DND-41 (cell line): ENCODE data around the gene CCDC6.

Source experiments
- ATAC-seq: fragments of 200-7000 bp; cut with Tn5 transposase; 3 replicates; pipeline ENCODE4 v1.9.1; 2021; ENCODE audit warnings: low read depth; ENCODE audit not compliant: insufficient read depth
- DNase-seq: peaks from one replicate; pipeline ENCODE4 v3.0.0-alpha.2; 2020
- H2AFZ ChIP-seq: 2 replicates; pipeline ENCODE4 v1.6.0; 2012; ENCODE audit warnings: low read depth, low read length
- H3K27ac ChIP-seq: 2 replicates; pipeline ENCODE4 v1.5.1; 2012; ENCODE audit warnings: low read length, inconsistent platforms
- H3K27me3 ChIP-seq: fragments of 200-600 bp; sonication (generic); 2 replicates; pipeline ENCODE4 v1.6.0; 2012; ENCODE audit warnings: low read length, mild to moderate bottlenecking, inconsistent platforms; ENCODE audit not compliant: insufficient read depth, poor library complexity
- H3K36me3 ChIP-seq: 2 replicates; pipeline ENCODE4 v1.5.1; 2012; ENCODE audit warnings: low read length, inconsistent platforms; ENCODE audit not compliant: insufficient read depth
- H3K4me1 ChIP-seq: 2 replicates; pipeline ENCODE4 v1.5.1; 2012; ENCODE audit warnings: mild to moderate bottlenecking, low read length; ENCODE audit not compliant: insufficient read depth
- H3K4me2 ChIP-seq: 2 replicates; pipeline ENCODE4 v1.6.0; 2012; ENCODE audit warnings: mild to moderate bottlenecking, moderate library complexity, low read length, inconsistent platforms; ENCODE audit not compliant: insufficient read depth
- H3K4me3 ChIP-seq, 2 experiments: fragments of 200-600 bp in 1 of 2; shearing (Covaris generic) in 1 of 2; 2 replicates each; pipeline ENCODE4 v1.5.1; 2012 to 2016; ENCODE audit warnings: inconsistent platforms in 2 of 2, low read length in 2 of 2, mild to moderate bottlenecking in 2 of 2, low read depth in 1 of 2, moderate library complexity in 1 of 2
- H3K79me2 ChIP-seq: 2 replicates; pipeline ENCODE4 v1.6.0; 2012; ENCODE audit warnings: low read length, inconsistent platforms; ENCODE audit not compliant: insufficient read depth
- H3K9ac ChIP-seq: 2 replicates; pipeline ENCODE4 v1.6.0; 2012; ENCODE audit warnings: low read depth, mild to moderate bottlenecking, inconsistent platforms, low read length, moderate library complexity
- H3K9me3 ChIP-seq: 2 replicates; pipeline ENCODE4 v1.5.1; 2012; ENCODE audit warnings: low read length, moderate library complexity, mild to moderate bottlenecking, inconsistent platforms; ENCODE audit not compliant: insufficient read depth, severe bottlenecking
- H4K20me1 ChIP-seq: 2 replicates; pipeline ENCODE4 v1.6.0; 2012; ENCODE audit warnings: low read length; ENCODE audit not compliant: insufficient read depth
- EZH2 ChIP-seq: IDR thresholded peaks from 3 replicates; pipeline ENCODE4 v1.6.1; 2012; ENCODE audit warnings: borderline replicate concordance, low read depth, mild to moderate bottlenecking, moderate library complexity, low read length, inconsistent platforms; ENCODE audit not compliant: severe bottlenecking
- TF ChIP-seq, protein P1 (sequence below): IDR thresholded peaks from 2 replicates; pipeline ENCODE4 v1.5.1; 2012; ENCODE audit warnings: borderline replicate concordance, low read length, moderate library complexity, mild to moderate bottlenecking; ENCODE audit not compliant: poor library complexity, severe bottlenecking; ENCODE audit errors: extremely low read depth

CCDC6 gene

DNA sequence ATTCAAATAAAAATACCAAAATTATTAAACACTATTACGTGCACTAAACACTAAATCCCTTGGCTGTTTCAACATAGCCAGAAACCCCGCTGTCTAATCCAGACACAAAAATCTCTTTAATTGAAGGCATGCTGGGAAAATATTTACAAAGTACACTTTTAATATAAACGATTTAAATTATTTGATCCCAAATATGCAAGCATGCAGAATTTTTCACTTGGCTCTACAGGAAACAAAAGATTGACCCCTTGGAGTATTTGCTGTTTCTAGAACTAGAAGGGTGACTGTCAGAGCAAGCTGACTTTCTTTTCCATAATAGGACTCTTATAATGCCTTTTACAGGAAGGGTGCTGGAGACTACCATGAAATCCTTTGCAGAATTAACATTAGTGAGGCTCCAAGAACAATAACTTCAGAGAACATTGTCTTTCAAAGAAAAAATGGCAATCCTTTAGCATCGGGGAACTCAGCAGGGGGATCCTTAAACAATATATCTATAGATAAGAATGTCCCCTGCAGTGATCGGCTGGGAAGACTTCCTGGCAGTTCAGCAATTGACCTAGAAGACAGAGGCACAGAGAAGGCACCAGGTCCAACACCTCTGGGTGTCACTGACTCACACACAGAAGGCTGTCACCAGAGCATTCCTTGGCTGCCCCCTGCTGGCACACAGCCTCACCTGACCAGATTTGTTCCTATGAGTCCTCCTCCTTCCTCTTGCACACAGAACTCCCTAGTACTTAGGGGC lies 97.3 kb downstream of the CCDC6 start:
- no peaks in the 10 kb centered on the region for H3K79me2 ChIP-seq
- H2AFZ ChIP-seq = no peak overlapping the region
- no peaks in the 10 kb centered on the region for H4K20me1 ChIP-seq
- no peak overlapping the region for H3K27ac ChIP-seq
- DNase-seq (peak; percentile 68), ATAC-seq (peak; percentile 95)
- TF ChIP-seq, protein P1, sequence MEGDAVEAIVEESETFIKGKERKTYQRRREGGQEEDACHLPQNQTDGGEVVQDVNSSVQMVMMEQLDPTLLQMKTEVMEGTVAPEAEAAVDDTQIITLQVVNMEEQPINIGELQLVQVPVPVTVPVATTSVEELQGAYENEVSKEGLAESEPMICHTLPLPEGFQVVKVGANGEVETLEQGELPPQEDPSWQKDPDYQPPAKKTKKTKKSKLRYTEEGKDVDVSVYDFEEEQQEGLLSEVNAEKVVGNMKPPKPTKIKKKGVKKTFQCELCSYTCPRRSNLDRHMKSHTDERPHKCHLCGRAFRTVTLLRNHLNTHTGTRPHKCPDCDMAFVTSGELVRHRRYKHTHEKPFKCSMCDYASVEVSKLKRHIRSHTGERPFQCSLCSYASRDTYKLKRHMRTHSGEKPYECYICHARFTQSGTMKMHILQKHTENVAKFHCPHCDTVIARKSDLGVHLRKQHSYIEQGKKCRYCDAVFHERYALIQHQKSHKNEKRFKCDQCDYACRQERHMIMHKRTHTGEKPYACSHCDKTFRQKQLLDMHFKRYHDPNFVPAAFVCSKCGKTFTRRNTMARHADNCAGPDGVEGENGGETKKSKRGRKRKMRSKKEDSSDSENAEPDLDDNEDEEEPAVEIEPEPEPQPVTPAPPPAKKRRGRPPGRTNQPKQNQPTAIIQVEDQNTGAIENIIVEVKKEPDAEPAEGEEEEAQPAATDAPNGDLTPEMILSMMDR = peak; percentile 81
- TF ChIP-seq EZH2 = no peak
- H3K4me1 ChIP-seq = no peaks in the 10 kb centered on the region
- H3K9ac ChIP-seq = no peak overlapping the region
- no peaks in the 10 kb centered on the region for H3K27me3 ChIP-seq
- H3K4me2 ChIP-seq = no peak overlapping the region
- no peak overlapping the region for H3K4me3 ChIP-seq
- no peaks in the 10 kb centered on the region for H3K9me3 ChIP-seq
- peaks cover 88% of the 10 kb centered on the region for H3K36me3 ChIP-seq

DNA sequence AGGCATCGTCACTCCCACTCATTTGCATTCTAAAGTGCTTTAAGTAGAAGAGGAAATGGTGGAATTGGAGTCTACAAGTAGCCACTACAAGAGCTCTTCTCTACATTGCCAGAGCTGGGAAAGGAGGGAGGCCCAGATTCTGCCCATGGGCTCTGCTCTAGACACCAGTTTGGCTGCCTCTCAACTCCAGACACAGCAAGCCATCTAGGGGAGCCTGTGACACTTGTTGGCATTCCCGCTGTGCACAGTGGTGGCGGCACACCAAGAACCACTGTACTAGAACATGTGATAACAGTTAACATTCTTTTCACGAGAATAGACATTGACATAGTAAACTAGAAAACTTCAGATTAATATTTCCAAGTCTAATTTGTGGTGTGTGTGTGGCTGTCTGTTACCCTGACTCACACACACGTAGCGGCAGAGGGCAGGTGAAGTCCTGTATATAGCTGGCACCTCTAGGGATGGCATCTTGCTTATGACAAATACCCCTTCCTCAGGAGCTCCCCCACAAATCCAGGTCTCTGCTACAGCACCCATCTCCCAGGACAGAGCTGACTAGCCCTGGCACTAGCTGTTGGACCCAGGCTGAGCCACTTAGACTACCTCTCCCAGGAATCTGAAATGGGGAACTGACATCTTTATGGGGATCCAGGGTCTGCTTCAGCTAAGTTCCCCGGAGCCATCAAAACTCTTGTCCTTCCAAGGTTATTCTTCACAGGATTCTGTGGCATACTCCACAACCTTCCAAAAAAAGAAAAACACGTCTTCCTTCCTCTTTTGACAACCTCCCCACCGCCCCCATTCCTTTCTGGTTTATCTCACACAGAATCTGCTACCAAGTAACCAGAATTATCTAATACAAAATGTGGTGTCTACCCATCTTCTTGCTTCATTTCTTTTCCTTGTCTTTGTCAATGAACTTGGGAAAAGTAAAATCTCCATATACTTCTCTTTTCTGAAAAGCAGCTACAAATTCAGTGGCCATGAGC lies 98.4 kb downstream of the CCDC6 start:
- no peaks in the 10 kb centered on the region for H3K9me3 ChIP-seq
- H3K9ac ChIP-seq = no peak overlapping the region
- H3K27ac ChIP-seq = no peak overlapping the region
- H3K4me1 ChIP-seq = no peaks in the 10 kb centered on the region
- no peak for DNase-seq
- ATAC-seq = no peak
- TF ChIP-seq EZH2 = no peak
- TF ChIP-seq, protein P1 = no peak
- no peaks in the 10 kb centered on the region for H3K27me3 ChIP-seq
- H3K79me2 ChIP-seq = no peaks in the 10 kb centered on the region
- H3K4me2 ChIP-seq = no peak overlapping the region
- no peaks in the 10 kb centered on the region for H4K20me1 ChIP-seq
- H3K4me3 ChIP-seq = no peak overlapping the region
- no peak overlapping the region for H2AFZ ChIP-seq
- peaks cover 94% of the 10 kb centered on the region for H3K36me3 ChIP-seq

DNA sequence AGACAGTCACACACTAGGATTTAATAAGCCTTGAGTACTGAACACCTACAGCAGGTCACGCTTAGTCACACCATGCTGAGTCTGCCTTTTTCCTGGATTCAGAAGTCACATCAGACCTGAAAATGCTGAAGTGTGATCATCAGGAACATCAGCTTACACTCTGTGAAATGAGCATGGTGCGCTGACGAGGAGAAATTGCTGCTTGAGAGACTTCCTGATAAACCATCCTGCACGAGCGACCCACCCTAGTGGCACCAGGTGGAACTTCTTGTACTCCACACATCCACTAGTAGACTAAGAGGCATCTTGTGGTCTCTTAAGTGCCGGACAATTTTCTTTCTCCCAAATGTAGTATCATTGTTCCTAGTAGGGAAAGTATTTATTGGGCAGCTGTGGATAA lies 101.3 kb downstream of the CCDC6 start:
- peaks cover 85% of the 10 kb centered on the region for H3K36me3 ChIP-seq
- H4K20me1 ChIP-seq = no peaks in the 10 kb centered on the region
- H3K27ac ChIP-seq = no peak overlapping the region
- TF ChIP-seq EZH2 = no peak
- TF ChIP-seq, protein P1 = peak; percentile 53
- H2AFZ ChIP-seq = no peak overlapping the region
- H3K9me3 ChIP-seq = no peaks in the 10 kb centered on the region
- H3K27me3 ChIP-seq = no peaks in the 10 kb centered on the region
- H3K9ac ChIP-seq = no peak overlapping the region
- peak; percentile 13 for DNase-seq
- no peak overlapping the region for H3K4me2 ChIP-seq
- H3K4me3 ChIP-seq = no peak overlapping the region
- H3K4me1 ChIP-seq = no peaks in the 10 kb centered on the region
- ATAC-seq = peak; percentile 56; the same call in 1 of the 3 replicates
- no peaks in the 10 kb centered on the region for H3K79me2 ChIP-seq
